Stimulated activated naive CD8-positive, alpha-beta T cell treated with anti-CD3 and anti-CD28 coated beads, Interleukin-15, amount 100 ng/mL, for 72 hours (primary cell): ENCODE data around the gene EFL1.
"Not testable (repeated sequence)": the region's sequence is repeated elsewhere in the genome, so short reads cannot be mapped to it uniquely, and the experiment has no call there.

ENCODE experiments used
- ATAC-seq: fragments of 150-1000 bp; cut with Tn5 transposase; 2 replicates; pipeline ENCODE4 v1.10.0; 2021; ENCODE audit warnings: mild to moderate bottlenecking, moderate library complexity
- DNase-seq, 2 donors: peaks; one replicate each; pipeline ENCODE4 v3.0.0; 2021 to 2022
- H3K27ac Mint-ChIP-seq, 2 donors: one replicate each; pipeline ENCODE4 v1.8.0; 2022; ENCODE audit warnings: mild to moderate bottlenecking in 2 of 2, mixed read lengths in 2 of 2, moderate library complexity in 2 of 2
- H3K27me3 Mint-ChIP-seq: one replicate; pipeline ENCODE4 v1.8.0; 2022; ENCODE audit warnings: mixed read lengths
- H3K4me1 Mint-ChIP-seq: one replicate; pipeline ENCODE4 v1.8.0; 2022; ENCODE audit warnings: mild to moderate bottlenecking, mixed read lengths
- H3K4me3 Mint-ChIP-seq, 2 donors: one replicate each; pipeline ENCODE4 v1.8.0; 2022; ENCODE audit warnings: mild to moderate bottlenecking in 2 of 2, mixed read lengths in 2 of 2, moderate library complexity in 1 of 2
- H3K9me3 Mint-ChIP-seq, 2 donors: one replicate each; pipeline ENCODE4 v1.8.0; 2022; ENCODE audit warnings: mixed read lengths in 2 of 2

Gene EFL1

DNA sequence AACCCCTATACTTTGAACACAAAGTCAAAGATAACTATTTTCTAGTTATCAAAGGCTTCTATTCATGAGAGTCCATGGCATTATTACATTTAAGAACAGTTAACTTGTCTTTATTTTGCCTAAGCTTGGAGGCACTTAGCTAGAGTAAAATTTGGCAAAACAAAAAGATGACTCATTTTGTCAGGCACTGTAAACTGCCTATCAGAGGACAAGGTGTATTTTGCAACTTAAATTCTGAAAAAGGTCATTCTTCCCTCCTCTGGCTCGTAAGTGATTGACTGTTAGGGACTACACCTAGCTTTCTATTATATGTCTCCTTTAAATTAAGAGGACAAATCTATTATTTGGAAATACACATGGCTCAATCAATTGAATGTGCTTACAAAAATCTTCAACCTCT, 69.1 kb downstream of the EFL1 start:
- H3K27me3 Mint-ChIP-seq, DNase-seq, H3K4me3 Mint-ChIP-seq, H3K27ac Mint-ChIP-seq, ATAC-seq, H3K9me3 Mint-ChIP-seq: not testable (repeated sequence)
- H3K4me1 Mint-ChIP-seq: peaks cover 12% of the 10 kb centered on the region

- H3K9me3 Mint-ChIP-seq, H3K27me3 Mint-ChIP-seq, H3K4me3 Mint-ChIP-seq, DNase-seq, ATAC-seq, H3K4me1 Mint-ChIP-seq: not testable (repeated sequence)
- H3K27ac Mint-ChIP-seq: peak overlapping the region in 1 of 2 donors; percentile 27
Measured at GRCh38 chr15:82192394-82192793, 70.1 kb downstream of the EFL1 start.

GRCh38 chr15:82186719-82187406, 75.7 kb downstream of the EFL1 start:
- DNase-seq (no peak), ATAC-seq (no peak)
- Mint-ChIP-seq H3K27me3 (no peaks in the 10 kb centered on the region), H3K4me3 (no peak overlapping the region), H3K4me1 (peaks cover 4% of the 10 kb centered on the region), H3K27ac (no peak overlapping the region), H3K9me3 (no peaks in the 10 kb centered on the region)

- no peak overlapping the region for H3K4me3 Mint-ChIP-seq
- no peaks in the 10 kb centered on the region for H3K4me1 Mint-ChIP-seq
- DNase-seq (no peak), ATAC-seq (no peak)
- H3K27me3 Mint-ChIP-seq: no peaks in the 10 kb centered on the region
- H3K9me3 Mint-ChIP-seq: no peaks in the 10 kb centered on the region
- H3K27ac Mint-ChIP-seq: no peak overlapping the region
Measured at GRCh38 chr15:82186161-82186560, 76.4 kb downstream of the EFL1 start.

GRCh38 chr15:82184776-82185175, 77.8 kb downstream of the EFL1 start:
- H3K27me3 Mint-ChIP-seq: no peaks in the 10 kb centered on the region
- H3K4me3 Mint-ChIP-seq: no peak overlapping the region
- no peaks in the 10 kb centered on the region for H3K4me1 Mint-ChIP-seq
- ATAC-seq: no peak
- H3K27ac Mint-ChIP-seq: no peak overlapping the region
- DNase-seq: no peak
- no peaks in the 10 kb centered on the region for H3K9me3 Mint-ChIP-seq

GRCh38 chr15:82184355-82184754, 78.2 kb downstream of the EFL1 start:
- DNase-seq: no peak
- Mint-ChIP-seq H3K27me3 (no peaks in the 10 kb centered on the region), H3K27ac (no peak overlapping the region), H3K4me1 (no peaks in the 10 kb centered on the region), H3K9me3 (no peaks in the 10 kb centered on the region), H3K4me3 (no peak overlapping the region)
- ATAC-seq: no peak

GRCh38 chr15:82183121-82184031, 79.2 kb downstream of the EFL1 start:
- Mint-ChIP-seq H3K4me1 (no peaks in the 10 kb centered on the region), H3K4me3 (no peak overlapping the region), H3K27ac (peak overlapping the region in 1 of 2 donors; percentile 34), H3K27me3 (no peaks in the 10 kb centered on the region), H3K9me3 (no peaks in the 10 kb centered on the region)
- DNase-seq (no peak), ATAC-seq (no peak)

- Mint-ChIP-seq H3K27ac (no peak overlapping the region), H3K27me3 (no peaks in the 10 kb centered on the region), H3K4me3 (no peak overlapping the region), H3K9me3 (no peaks in the 10 kb centered on the region), H3K4me1 (peaks cover 10% of the 10 kb centered on the region)
- DNase-seq (no peak), ATAC-seq (no peak)
Measured at GRCh38 chr15:82181371-82181770, 81.2 kb downstream of the EFL1 start.

DNA sequence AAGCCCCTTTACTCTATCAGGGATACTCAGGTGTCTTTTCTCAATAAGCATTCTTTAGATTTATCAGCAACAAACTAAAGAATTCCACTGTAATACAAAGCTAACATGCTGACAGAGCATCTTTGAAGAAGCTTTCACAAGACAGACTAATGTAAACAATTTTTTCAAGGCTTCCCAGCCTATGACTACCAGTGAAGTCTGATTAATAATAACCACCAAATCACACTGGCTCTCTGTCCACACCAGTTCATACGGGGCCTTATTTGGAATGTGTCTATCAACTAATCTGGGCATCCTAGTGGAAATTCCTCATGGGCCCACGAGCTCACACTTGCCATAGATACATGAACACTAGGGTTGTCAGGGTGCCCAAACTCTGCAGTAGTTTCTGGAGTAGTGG, 84.5 kb downstream of the EFL1 start:
- peaks cover 10% of the 10 kb centered on the region for H3K4me1 Mint-ChIP-seq
- H3K27me3 Mint-ChIP-seq: no peaks in the 10 kb centered on the region
- H3K9me3 Mint-ChIP-seq: no peaks in the 10 kb centered on the region
- no peak overlapping the region for H3K4me3 Mint-ChIP-seq
- DNase-seq (no peak), ATAC-seq (no peak)
- H3K27ac Mint-ChIP-seq: peak overlapping the region in 1 of 2 donors; percentile 19

DNA sequence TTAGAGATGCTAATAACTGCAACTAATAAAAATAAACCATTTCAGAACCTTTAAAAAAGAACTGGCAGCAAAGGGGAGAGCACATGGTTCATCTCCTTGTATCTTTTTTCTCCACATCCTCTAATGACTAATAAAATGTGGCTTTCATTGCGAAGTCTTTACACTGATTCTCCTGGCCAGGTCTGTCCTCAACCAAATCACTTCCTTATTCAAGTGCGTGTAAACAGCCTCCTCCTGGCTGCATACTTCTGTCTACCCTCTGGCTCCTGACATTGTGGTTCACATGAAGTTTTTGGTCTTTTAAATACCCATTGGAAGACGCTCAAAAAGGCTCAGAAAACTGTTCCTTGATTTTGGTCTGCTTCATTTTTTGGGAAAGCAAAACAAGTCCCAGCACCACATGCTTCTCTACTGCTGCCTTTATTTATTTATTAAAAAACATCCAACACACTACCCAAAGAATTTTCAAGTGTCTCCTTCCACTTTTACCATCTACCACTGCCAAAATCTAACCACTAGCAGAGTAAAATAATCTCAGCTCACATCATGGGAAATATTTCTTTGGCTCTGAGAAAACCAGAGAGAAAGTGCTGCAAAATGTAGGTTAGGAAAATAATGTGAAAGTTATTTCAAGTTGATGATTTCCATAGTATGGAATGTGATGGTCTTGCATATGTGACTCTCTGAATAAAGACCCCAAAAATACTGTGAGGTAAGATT, 85.1 kb downstream of the EFL1 start:
- peaks cover 10% of the 10 kb centered on the region for H3K4me1 Mint-ChIP-seq

DNA sequence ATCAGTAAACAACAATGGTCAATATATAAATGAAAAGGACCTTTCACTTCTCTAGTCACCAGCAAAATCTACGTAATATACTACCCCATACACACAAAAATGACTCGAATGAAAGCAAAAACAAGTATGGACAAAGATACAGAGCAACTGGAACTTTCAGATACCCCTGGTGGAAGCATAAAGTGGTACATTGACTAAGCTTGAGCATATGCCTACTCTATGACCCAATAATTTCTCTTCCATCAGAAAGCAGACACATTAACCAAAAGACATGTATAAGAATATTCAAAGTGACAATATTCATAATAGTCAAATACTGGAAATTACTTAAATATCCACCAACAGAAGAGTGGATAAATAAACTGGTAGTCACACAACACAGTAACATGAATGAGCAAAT, 86.0 kb downstream of the EFL1 start:
- peaks cover 13% of the 10 kb centered on the region for H3K4me1 Mint-ChIP-seq
- DNase-seq: no peak
- no peaks in the 10 kb centered on the region for H3K27me3 Mint-ChIP-seq
- H3K9me3 Mint-ChIP-seq: no peaks in the 10 kb centered on the region
- H3K4me3 Mint-ChIP-seq: no peak overlapping the region
- H3K27ac Mint-ChIP-seq: no peak overlapping the region
- no peak for ATAC-seq

More for the DNA sequence above, 85.1 kb downstream of the EFL1 start:
- H3K4me3 Mint-ChIP-seq: no peak overlapping the region
- H3K9me3 Mint-ChIP-seq: no peaks in the 10 kb centered on the region
- no peak overlapping the region for H3K27ac Mint-ChIP-seq
- DNase-seq: no peak
- H3K27me3 Mint-ChIP-seq: no peaks in the 10 kb centered on the region
- no peak for ATAC-seq

- Mint-ChIP-seq H3K27ac (no peak overlapping the region), H3K4me3 (no peak overlapping the region), H3K27me3 (no peaks in the 10 kb centered on the region), H3K9me3 (no peaks in the 10 kb centered on the region), H3K4me1 (peaks cover 32% of the 10 kb centered on the region)
- ATAC-seq (no peak), DNase-seq (no peak)
Measured at GRCh38 chr15:82174471-82175235, 87.9 kb downstream of the EFL1 start.

DNA sequence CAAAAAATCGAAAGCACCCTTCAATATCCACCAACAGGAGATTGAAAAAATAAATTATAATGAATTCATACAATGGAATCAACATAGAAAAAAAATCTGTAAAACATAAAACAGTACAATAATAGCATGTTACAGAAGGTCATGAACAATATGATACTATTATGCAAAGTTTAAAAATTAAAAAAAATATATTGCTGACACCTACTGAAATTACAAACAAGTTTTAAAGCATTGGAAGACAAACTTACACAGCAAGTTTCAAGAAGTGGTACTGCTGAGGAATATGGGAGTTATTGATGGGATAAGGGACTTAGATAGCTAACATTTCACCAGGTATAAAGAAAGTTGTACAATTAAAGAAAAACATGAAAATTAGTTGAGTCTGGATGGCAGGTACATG, 89.4 kb downstream of the EFL1 start:
- H3K4me3 Mint-ChIP-seq: no peak overlapping the region
- no peak overlapping the region for H3K27ac Mint-ChIP-seq
- DNase-seq (no peak), ATAC-seq (no peak)
- H3K4me1 Mint-ChIP-seq: peaks cover 47% of the 10 kb centered on the region
- H3K27me3 Mint-ChIP-seq: no peaks in the 10 kb centered on the region
- no peaks in the 10 kb centered on the region for H3K9me3 Mint-ChIP-seq

- no peak for DNase-seq
- H3K9me3 Mint-ChIP-seq: no peaks in the 10 kb centered on the region
- H3K27ac Mint-ChIP-seq: no peak overlapping the region
- H3K4me3 Mint-ChIP-seq: no peak overlapping the region
- no peak for ATAC-seq
- H3K27me3 Mint-ChIP-seq: no peaks in the 10 kb centered on the region
- H3K4me1 Mint-ChIP-seq: peaks cover 47% of the 10 kb centered on the region
Measured at GRCh38 chr15:82172506-82172905, 90.0 kb downstream of the EFL1 start.

- Mint-ChIP-seq H3K4me3 (peak overlapping the region in 1 of 2 donors; percentile 30), H3K27ac (peak overlapping the region; percentile 31 to 72), H3K4me1 (peaks cover 63% of the 10 kb centered on the region), H3K27me3 (no peaks in the 10 kb centered on the region), H3K9me3 (no peaks in the 10 kb centered on the region)
- peak; percentile 26 for ATAC-seq
- no peak for DNase-seq
Measured at GRCh38 chr15:82168757-82169156, 93.8 kb downstream of the EFL1 start.
